HepG2 (cell line): Measurements from ENCODE around the gene FGF4. TPM values are rescaled to one million over a fixed set of nuclear protein-coding genes. Genes with fewer than 3 reads are reported as not detected.

Experiments used
- ATAC-seq: fragments of 200-7000 bp; cut with Tn5 transposase; 3 replicates; pipeline ENCODE4 v1.9.1; 2020; ENCODE audit warnings: mild to moderate bottlenecking, moderate library complexity
- BruUV-seq: library from RNA; stranded (reverse); fragments of 400-500 nt; replicated peaks from 2 replicates; lab custom pipeline; 2021; lab: Mats Ljungman, UMichigan
- CTCF ChIA-PET: fragments of 300-600 bp; formaldehyde crosslinking; extraction: SDS; loops from one replicate; lab custom pipeline; 2021; ENCODE audit warnings: low total read pairs, inconsistent platforms, low intra/inter-chr PET ratio; lab: Yijun Ruan, JAX
- POLR2A ChIA-PET: fragments of 350-600 bp; sonication (Branson Sonifier 250); formaldehyde crosslinking; loops from one replicate; lab custom pipeline; 2020; ENCODE audit warnings: antibody characterized with exemption, inconsistent platforms; lab: Yijun Ruan, JAX
- DNase-seq: peaks from one replicate; pipeline ENCODE4 v3.0.0-alpha.2; 2015; ENCODE audit warnings: low spot score
- FAIRE-seq: peaks from 3 replicates; lab custom pipeline; 2011; peaks lifted over from hg19 to GRCh38; lab: Jason Lieb, UNC
- H2AFZ ChIP-seq: one replicate; pipeline ENCODE4 v1.6.1; 2011; ENCODE audit warnings: low read length, inconsistent platforms
- H3K27ac ChIP-seq: fragments of 300-600 bp; 3 replicates; pipeline ENCODE4 v1.8.0; 2011; ENCODE audit warnings: mixed run types, mild to moderate bottlenecking, mixed read lengths, low read length, inconsistent platforms; ENCODE audit not compliant: insufficient read depth; ENCODE audit errors: extremely low read length
- H3K27me3 ChIP-seq, 2 experiments: fragments of 200-600 bp in 1 of 2; 2 replicates in 1 of 2; 3 replicates in 1 of 2; pipeline versions ENCODE4 v1.6.0 to v1.8.0; 2011; ENCODE audit warnings: low read length in 2 of 2, mild to moderate bottlenecking in 2 of 2, moderate library complexity in 2 of 2, inconsistent platforms in 1 of 2; ENCODE audit not compliant: insufficient read depth in 2 of 2, control insufficient read depth in 1 of 2
- H3K36me3 ChIP-seq, 2 experiments: fragments of 200-600 bp in 1 of 2; replicated peaks in 1 of 2; 2 replicates in 1 of 2; 3 replicates in 1 of 2; pipeline versions ENCODE4 v1.5.1 to v1.8.0; 2011; ENCODE audit warnings: low read length in 2 of 2, inconsistent platforms in 1 of 2; ENCODE audit not compliant: insufficient read depth in 2 of 2, control insufficient read depth in 1 of 2
- H3K4me1 ChIP-seq: 2 replicates; pipeline ENCODE4 v1.5.1; 2012; ENCODE audit warnings: low read length, inconsistent platforms; ENCODE audit not compliant: insufficient read depth
- H3K4me2 ChIP-seq: 2 replicates; pipeline ENCODE4 v1.6.0; 2011; ENCODE audit warnings: low read depth, low read length, inconsistent platforms
- H3K4me3 ChIP-seq, 3 experiments: fragments of 200-600 bp in 1 of 3; sonication (generic), shearing (Covaris generic) in 1 of 3; replicated peaks in 1 of 3; 2 replicates each; pipeline ENCODE4 v1.5.1; 2011 to 2016; ENCODE audit warnings: low read length in 3 of 3, inconsistent platforms in 2 of 3, low read depth in 2 of 3, mild to moderate bottlenecking in 2 of 3, control low read depth in 1 of 3, mixed read lengths in 1 of 3; ENCODE audit not compliant: insufficient read depth in 1 of 3
- H3K79me2 ChIP-seq: one replicate; pipeline ENCODE4 v1.6.1; 2011; ENCODE audit warnings: low read length, inconsistent platforms; ENCODE audit not compliant: insufficient read depth
- H3K9ac ChIP-seq: 2 replicates; pipeline ENCODE4 v1.6.0; 2011; ENCODE audit warnings: mild to moderate bottlenecking, low read depth, low read length, inconsistent platforms; ENCODE audit not compliant: insufficient read depth
- H3K9me3 ChIP-seq: 2 replicates; pipeline ENCODE4 v1.5.1; 2012; ENCODE audit warnings: mild to moderate bottlenecking, low read length
- H4K20me1 ChIP-seq: 2 replicates; pipeline ENCODE4 v1.6.0; 2011; ENCODE audit warnings: inconsistent platforms, mild to moderate bottlenecking, low read length, moderate library complexity; ENCODE audit not compliant: insufficient read depth
- GATA4 ChIP-seq: sonication (generic); IDR thresholded peaks from 2 replicates; pipeline ENCODE4 v1.6.1; 2016; ENCODE audit warnings: antibody characterized with exemption, low read depth, borderline replicate concordance
- KDM2A ChIP-seq: sonication (generic); formaldehyde crosslinking; IDR thresholded peaks from 2 replicates; pipeline ENCODE4 v1.4.0; 2020; ENCODE audit warnings: low read depth, missing genetic modification reagents, borderline replicate concordance
- PCBP2 ChIP-seq: fragments of 200-400 bp; formaldehyde crosslinking; optimal IDR thresholded peaks from 2 replicates; pipeline ENCODE3; 2018; ENCODE audit warnings: low read length, low read depth; ENCODE audit not compliant: poor library complexity, severe bottlenecking
- PPARG ChIP-seq: conservative IDR thresholded peaks from 2 replicates; pipeline ENCODE4 v1.6.1; 2016; ENCODE audit warnings: missing biosample characterization, missing genetic modification reagents
- RBFOX2 ChIP-seq: fragments of 200-400 bp; formaldehyde crosslinking; IDR thresholded peaks from 2 replicates; pipeline ENCODE4 v1.6.1; 2017; ENCODE audit warnings: low read depth, mild to moderate bottlenecking, low read length
- SUZ12 ChIP-seq: fragments of 150-350 bp; IDR thresholded peaks from 2 replicates; pipeline ENCODE4 v1.6.1; 2014; ENCODE audit warnings: low read depth, low read length
- XRCC5 ChIP-seq: fragments of 200-400 bp; formaldehyde crosslinking; optimal IDR thresholded peaks from 2 replicates; pipeline ENCODE3; 2017; ENCODE audit warnings: mild to moderate bottlenecking, low read length
- ZBTB7B ChIP-seq: sonication (generic); formaldehyde crosslinking; IDR thresholded peaks from 2 replicates; pipeline ENCODE4 v1.4.0; 2020; ENCODE audit warnings: missing genetic modification reagents
- ZNF615 ChIP-seq: sonication (generic); formaldehyde crosslinking; IDR thresholded peaks from 2 replicates; pipeline ENCODE4 v1.5.0; 2020; ENCODE audit warnings: mild to moderate bottlenecking, missing genetic modification reagents, borderline replicate concordance
- ZNF724P ChIP-seq: sonication (generic); formaldehyde crosslinking; IDR thresholded peaks from 2 replicates; pipeline ENCODE4 v1.8.0; 2022; ENCODE audit warnings: missing genetic modification reagents, borderline replicate concordance
- WGBS: methylation state at CpG from one replicate; pipeline ENCODE4 v1.1.6; 2017; ENCODE audit warnings: low lambda C conversion rate; 5-methylcytosine and 5-hydroxymethylcytosine counted together
- in situ Hi-C: cut with HindIII; loops from 2 replicates; pipeline ENCODE4 v1.10.0; 2017; ENCODE audit warnings: low pct_unique_long_range_greater_than_20kb; ENCODE audit not compliant: extremely low pct_ligation_motif_present
- intact Hi-C: fragments of 100-400 bp; cut with micrococcal nuclease; formaldehyde crosslinking; loops from one replicate; pipeline ENCODE4 v1.10.0; 2022; ENCODE audit not compliant: unreplicated experiment
- polyA plus RNA-seq, 8 experiments: library from polyadenylated mRNA; depleted of rRNA in 3 of 8; stranded (reverse) in 7 of 8; unstranded in 1 of 8; fragments of >200 nt; fragmentation: Illumina TruSeq in 4 of 8; extraction: Trizol in 4 of 8; gene quantifications; 2 replicates each; pipeline versions ENCODE4 v1.2.1 to v1.2.3, GENCODE V29; 2011 to 2016; ENCODE audit warnings: low read depth in 4 of 8, missing spikeins in 1 of 8, mixed read lengths in 1 of 8; ENCODE audit not compliant: insufficient read depth in 1 of 8
- total RNA-seq, 5 experiments: library from RNA; depleted of rRNA; stranded (reverse); fragments of >200 nt; fragmentation: Illumina TruSeq; extraction: Trizol; gene quantifications; 2 replicates each; pipeline ENCODE4 v1.2.3, GENCODE V29; 2016; ENCODE audit warnings: low read depth in 1 of 5
- TF ChIP-seq, protein P1 (sequence below): sonication (generic); formaldehyde crosslinking; IDR thresholded peaks from 2 replicates; pipeline ENCODE4 v1.5.1; 2020; ENCODE audit warnings: missing genetic modification reagents, mild to moderate bottlenecking, borderline replicate concordance
- TF ChIP-seq, protein P2 (sequence below): sonication (generic); formaldehyde crosslinking; IDR thresholded peaks from 2 replicates; pipeline ENCODE4 v1.8.0; 2022; ENCODE audit warnings: mild to moderate bottlenecking, missing genetic modification reagents; ENCODE audit not compliant: insufficient replicate concordance
- TF ChIP-seq, protein P3 (sequence below): sonication (generic); formaldehyde crosslinking; IDR thresholded peaks from 2 replicates; pipeline ENCODE4 v1.8.1; 2023; ENCODE audit warnings: missing genetic modification reagents, mild to moderate bottlenecking, borderline replicate concordance
- TF ChIP-seq, protein P4 (sequence below): sonication (generic); formaldehyde crosslinking; IDR thresholded peaks from 2 replicates; pipeline ENCODE4 v1.4.0; 2020; ENCODE audit warnings: missing genetic modification reagents

The FGF4 gene
- total and polyA plus RNA-seq, 2 of the 13 experiments (the other 11 are each of a cell fraction or from before 2014, with no cell fraction given) = not detected

DNA sequence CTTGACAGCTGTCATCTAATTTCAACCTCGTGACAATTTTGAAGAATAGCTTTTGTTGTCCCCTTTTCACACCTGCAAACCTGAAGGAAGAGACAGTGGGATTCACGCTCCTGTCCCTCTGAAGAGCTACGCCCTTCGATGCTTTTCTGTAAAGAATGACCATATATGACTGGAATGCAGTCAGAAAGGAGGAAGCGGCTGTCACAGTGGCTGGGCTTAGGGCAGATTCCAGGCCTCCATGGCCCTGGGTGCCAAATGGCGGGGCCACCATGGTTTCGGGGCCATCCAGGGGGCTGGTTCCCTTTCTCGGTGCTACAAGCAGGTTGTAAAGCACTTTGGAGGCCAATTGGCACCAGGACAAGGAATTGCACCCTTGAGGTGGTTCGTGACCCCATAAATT is 49.1 kb downstream of the FGF4 start:
- Histone ChIP-seq H2AFZ (no peak overlapping the region), H3K4me2 (no peak overlapping the region), H3K27ac (no peak overlapping the region), H3K4me3 (no peak overlapping the region), H3K27me3 (peaks cover 5 to 59% of the 10 kb centered on the region in 2 experiments), H3K36me3 (no peaks in the 10 kb centered on the region), H3K9me3 (no peaks in the 10 kb centered on the region)
- ATAC-seq (no peak), DNase-seq (no peak)
- POLR2A ChIA-PET = no interaction called here
- 13% methylated on average over 6 of the region's 9 CpGs for WGBS
- in situ Hi-C loops = no loop called here
- BruUV-seq = no TSS peak
- CTCF ChIA-PET = no interaction called here
- TF ChIP-seq ZNF615 (CRISPR knock-in tag) (no peak), XRCC5 (no peak), ZBTB7B (CRISPR knock-in tag) (no peak), KDM2A (CRISPR knock-in tag) (no peak), PPARG (CRISPR knock-in tag) (no peak), PCBP2 (no peak), ZNF724P (CRISPR knock-in tag) (no peak), RBFOX2 (no peak), GATA4 (no peak), SUZ12 (no peak)
- TF ChIP-seq, protein P1, sequence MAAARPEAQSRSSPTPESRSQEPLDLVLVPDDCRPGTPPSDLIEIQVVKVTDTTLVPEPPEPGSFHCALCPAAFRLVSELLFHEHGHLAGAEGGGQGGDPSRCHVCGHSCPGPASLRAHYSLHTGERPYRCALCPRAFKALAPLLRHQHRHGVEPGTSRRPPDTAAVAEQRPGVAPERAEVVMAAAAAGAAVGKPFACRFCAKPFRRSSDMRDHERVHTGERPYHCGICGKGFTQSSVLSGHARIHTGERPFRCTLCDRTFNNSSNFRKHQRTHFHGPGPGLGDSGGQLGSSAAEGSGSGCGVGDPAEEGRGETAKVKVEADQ (CRISPR knock-in tag) = no peak
- TF ChIP-seq, protein P2, sequence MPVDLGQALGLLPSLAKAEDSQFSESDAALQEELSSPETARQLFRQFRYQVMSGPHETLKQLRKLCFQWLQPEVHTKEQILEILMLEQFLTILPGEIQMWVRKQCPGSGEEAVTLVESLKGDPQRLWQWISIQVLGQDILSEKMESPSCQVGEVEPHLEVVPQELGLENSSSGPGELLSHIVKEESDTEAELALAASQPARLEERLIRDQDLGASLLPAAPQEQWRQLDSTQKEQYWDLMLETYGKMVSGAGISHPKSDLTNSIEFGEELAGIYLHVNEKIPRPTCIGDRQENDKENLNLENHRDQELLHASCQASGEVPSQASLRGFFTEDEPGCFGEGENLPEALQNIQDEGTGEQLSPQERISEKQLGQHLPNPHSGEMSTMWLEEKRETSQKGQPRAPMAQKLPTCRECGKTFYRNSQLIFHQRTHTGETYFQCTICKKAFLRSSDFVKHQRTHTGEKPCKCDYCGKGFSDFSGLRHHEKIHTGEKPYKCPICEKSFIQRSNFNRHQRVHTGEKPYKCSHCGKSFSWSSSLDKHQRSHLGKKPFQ (CRISPR knock-in tag) = no peak
- TF ChIP-seq, protein P3, sequence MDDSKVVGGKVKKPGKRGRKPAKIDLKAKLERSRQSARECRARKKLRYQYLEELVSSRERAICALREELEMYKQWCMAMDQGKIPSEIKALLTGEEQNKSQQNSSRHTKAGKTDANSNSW = no peak
- TF ChIP-seq, protein P4, sequence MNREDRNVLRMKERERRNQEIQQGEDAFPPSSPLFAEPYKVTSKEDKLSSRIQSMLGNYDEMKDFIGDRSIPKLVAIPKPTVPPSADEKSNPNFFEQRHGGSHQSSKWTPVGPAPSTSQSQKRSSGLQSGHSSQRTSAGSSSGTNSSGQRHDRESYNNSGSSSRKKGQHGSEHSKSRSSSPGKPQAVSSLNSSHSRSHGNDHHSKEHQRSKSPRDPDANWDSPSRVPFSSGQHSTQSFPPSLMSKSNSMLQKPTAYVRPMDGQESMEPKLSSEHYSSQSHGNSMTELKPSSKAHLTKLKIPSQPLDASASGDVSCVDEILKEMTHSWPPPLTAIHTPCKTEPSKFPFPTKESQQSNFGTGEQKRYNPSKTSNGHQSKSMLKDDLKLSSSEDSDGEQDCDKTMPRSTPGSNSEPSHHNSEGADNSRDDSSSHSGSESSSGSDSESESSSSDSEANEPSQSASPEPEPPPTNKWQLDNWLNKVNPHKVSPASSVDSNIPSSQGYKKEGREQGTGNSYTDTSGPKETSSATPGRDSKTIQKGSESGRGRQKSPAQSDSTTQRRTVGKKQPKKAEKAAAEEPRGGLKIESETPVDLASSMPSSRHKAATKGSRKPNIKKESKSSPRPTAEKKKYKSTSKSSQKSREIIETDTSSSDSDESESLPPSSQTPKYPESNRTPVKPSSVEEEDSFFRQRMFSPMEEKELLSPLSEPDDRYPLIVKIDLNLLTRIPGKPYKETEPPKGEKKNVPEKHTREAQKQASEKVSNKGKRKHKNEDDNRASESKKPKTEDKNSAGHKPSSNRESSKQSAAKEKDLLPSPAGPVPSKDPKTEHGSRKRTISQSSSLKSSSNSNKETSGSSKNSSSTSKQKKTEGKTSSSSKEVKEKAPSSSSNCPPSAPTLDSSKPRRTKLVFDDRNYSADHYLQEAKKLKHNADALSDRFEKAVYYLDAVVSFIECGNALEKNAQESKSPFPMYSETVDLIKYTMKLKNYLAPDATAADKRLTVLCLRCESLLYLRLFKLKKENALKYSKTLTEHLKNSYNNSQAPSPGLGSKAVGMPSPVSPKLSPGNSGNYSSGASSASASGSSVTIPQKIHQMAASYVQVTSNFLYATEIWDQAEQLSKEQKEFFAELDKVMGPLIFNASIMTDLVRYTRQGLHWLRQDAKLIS (CRISPR knock-in tag) = no peak
- TF ChIP-seq, all 625 proteins: peak for 0
- intact Hi-C loops = no loop called here
- FAIRE-seq = no peak
- no peaks in the 10 kb centered on the region for H4K20me1 ChIP-seq
- no peaks in the 10 kb centered on the region for H3K79me2 ChIP-seq
- H3K9ac ChIP-seq = no peak overlapping the region
- H3K4me1 ChIP-seq = no peaks in the 10 kb centered on the region
